CD4-positive, alpha-beta T cell treated with Interleukin-4 for 4 hours (primary cell): Measurements from ENCODE around the gene NKX2-3.

ENCODE experiments used
- DNase-seq: peaks from one replicate; pipeline ENCODE4 v3.0.0-alpha.2; 2020

NKX2-3 gene

DNA sequence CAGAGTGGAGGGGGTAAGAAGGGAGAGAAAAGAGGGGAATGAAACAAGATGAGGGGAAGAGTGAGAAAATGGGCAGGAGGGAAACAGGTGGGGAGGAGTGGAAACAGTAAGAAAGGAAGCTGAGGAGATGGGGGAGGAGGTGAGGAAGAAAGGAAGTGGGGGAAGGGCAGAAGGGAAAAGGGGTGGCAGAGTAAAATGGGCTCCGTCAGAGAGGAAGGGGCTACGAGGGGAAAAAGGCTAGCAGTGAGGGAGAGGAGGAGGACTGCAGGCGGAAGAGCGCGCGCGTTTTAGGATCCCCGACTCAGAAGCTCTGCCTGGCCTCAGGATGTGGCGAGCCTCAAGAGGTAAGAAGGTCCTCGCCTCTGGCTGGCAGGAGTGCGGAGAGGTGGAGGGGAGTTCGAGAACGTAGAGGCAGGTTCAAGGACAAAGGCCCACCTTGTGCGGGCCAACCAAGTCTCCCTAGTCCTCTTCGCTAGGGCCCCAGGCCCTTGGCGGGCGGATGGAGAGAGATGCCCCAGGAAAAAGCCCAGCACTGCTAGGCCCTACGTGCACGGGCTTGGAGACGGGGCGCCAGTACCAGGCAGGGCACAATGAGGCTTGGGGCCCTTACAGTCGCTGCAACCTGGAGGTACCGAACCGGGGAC, 5.8 kb upstream of the NKX2-3 start:
- no peak for DNase-seq

DNA sequence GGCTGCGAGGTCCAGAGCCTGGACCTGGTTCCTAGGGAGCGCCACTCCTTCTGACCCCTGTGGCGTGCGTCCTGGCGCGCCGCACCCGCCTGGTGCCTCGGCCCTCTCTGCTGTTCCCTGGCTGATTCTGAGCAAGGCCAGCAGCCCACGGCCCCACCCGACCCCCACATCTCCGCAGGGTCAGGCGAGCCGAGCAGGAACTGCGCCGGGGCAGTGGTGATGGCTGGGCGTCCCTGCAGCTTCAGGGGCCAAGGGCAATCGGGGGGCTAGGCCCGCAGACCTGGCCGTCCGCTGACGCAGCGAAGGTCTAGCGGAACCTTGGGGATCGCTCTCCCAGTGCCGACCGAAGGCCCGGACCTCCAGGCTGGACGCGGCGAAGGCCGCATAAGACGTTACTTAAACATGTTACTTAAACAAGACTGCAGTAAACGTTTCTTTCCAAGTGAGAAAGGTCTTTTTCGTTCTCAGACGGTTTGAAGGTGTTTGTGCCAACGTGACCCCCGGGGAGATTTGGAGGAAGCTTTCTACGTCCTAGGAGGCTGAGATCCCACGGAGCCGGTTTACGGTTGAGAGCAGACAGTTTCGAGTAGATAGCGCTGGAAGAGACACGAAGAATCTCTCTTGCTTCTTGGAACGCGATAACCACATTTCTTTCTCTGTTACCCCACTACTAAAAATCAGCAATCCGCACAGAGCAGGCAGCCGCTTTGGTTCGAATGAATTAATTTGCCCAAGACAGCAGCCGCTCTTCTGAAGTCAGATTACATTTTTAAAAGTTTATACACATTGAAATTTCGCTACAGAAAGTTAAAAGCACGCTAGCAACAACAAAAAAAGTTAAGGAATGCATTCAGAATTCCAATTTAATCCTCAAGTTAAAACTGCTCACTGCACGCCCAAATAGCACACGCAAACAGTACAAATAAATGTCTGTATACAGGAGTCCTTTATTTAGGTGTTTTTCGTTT, 4.9 kb upstream of the NKX2-3 start:
- no peak for DNase-seq

DNA sequence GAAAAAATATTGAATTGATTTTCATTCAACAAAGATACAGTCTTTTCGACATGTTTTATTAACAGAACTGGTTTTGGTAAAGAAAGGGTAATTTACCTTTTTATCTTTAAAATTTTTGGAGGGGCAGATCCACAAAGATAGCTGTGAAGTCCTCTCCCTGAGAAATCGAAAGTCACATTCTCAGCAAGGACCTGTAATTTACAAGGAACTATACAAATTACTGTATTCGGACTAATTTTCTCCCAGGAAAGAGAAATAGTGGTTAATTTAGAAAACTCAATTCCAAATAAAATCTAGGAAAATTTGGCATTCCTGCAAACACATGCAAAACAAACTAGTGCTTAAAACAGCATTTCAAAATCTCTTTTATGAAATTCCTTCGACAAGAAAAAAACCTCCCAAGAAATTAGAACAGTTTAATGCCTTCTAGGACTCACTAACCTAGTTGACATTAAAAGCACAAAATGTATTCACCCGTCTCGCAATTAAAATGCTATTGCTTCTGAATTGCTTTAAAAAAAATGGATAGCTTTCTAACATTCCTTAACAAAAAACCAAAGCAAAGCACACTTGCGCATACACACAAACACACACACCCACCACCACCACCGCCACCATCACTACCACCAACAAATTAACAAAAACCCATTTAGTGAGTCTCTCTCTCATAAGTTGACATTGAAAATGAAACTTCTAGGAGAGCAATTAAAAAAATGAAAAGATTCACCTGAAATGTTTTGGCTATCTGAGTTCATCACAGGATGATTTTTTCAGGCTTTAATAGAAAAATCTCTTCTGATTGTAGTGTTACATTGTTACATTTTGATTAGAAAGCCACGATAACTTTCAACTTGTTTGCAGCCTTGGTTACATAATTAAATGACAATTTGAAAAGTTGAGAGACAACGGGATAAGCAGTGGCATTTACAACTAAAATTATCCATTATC, 4.0 kb upstream of the NKX2-3 start:
- no peak for DNase-seq

DNA sequence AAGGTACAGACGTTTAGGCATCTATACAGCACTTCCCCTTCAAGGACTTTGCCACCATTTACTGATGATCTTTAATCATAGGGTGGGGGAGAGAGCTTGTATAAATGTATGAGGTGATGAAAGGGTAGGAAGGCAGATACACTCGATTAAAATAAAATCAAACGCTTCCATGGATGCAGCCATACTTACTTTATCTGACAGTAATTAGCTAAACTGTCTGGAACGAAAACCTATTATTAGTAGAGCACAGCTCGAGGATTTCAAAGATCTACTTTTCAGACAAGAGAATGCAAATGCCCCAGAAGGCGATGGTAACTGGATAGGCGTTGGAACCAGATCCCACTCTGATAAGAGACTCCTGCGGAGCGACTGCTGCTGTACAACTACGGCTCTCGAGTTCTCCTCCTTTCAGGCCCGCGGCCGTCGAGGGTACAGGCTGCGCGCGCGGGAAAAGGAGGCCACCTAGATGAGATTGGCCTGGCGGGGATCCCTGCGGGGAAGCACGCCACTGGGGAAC, 3.1 kb upstream of the NKX2-3 start:
- no peak for DNase-seq

DNA sequence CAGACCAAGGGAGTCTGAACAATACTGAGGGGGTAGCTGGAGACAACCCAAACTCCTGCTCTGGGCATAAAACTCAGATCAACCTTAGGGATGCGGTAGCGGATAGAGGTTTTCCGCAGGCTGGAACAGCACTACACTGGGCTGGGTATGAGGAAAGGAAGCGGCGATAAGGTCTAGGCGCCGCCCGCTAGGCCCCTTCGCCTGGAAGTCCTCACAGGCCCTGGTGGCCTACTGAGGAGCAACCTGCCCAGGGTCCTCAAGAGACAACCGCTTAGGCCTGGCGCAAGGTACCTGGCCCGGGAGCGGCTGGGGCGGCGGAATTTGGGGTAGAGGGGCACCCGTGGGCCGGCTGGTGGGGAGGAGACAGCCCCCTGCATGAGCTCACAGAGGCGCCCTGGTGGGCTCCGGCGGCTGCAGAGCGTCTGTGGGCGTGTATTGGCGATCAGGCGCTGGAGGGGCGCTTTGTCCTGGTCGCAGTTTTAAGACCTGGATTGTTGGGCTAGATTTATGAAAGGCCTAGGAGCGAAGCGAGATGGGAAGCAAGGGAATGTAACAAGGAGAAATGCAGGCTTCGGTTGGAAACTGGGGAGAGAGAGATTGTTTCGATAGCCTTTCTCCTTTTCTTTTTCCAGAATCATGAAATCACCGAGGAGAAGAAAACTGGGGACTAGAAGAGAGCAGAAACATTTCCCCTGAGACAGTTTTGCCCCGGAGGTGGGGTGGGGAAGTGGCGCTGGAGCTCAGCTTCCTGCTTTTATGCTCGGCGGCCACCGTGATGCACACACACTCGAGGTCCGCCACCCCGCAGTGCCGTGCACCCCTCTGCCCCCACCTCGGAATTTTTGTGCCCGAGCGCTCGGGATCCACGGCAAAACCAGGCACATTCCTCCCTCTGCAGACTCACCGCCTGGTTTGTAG, 2.4 kb upstream of the NKX2-3 start:
- no peak for DNase-seq

DNA sequence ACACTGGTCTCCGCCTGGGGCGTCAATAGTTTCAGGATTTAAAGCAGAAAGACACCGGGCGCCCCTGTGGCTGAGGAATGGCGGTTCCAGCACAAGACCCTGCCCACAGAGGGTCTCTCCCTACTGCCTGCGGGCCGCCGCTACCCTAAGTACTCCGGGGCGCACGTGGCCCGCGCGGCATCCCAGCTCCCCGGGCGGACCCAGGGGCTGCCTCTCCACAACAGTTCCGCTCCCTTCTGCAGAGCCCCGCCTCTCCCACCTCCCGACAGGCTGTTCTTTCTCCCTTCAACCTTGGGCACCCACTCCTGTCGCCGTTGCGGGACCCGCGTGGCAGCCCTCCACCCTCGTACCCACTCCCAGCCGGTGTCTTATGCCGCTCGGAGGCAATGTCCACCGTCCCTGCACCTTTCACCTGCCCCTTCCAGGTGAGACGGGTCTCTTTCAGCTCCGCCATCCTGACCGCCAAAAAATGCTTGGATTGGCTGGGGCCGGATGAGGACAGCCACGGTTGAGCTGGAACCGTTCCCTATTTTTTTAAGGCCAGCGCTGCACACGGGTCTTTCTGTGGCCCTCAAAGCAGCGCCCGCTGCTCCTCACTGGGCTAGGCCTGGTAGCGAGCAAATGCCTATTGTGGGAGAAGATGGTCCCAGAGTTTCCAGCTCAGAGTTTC, 1.6 kb upstream of the NKX2-3 start:
- DNase-seq = no peak

DNA sequence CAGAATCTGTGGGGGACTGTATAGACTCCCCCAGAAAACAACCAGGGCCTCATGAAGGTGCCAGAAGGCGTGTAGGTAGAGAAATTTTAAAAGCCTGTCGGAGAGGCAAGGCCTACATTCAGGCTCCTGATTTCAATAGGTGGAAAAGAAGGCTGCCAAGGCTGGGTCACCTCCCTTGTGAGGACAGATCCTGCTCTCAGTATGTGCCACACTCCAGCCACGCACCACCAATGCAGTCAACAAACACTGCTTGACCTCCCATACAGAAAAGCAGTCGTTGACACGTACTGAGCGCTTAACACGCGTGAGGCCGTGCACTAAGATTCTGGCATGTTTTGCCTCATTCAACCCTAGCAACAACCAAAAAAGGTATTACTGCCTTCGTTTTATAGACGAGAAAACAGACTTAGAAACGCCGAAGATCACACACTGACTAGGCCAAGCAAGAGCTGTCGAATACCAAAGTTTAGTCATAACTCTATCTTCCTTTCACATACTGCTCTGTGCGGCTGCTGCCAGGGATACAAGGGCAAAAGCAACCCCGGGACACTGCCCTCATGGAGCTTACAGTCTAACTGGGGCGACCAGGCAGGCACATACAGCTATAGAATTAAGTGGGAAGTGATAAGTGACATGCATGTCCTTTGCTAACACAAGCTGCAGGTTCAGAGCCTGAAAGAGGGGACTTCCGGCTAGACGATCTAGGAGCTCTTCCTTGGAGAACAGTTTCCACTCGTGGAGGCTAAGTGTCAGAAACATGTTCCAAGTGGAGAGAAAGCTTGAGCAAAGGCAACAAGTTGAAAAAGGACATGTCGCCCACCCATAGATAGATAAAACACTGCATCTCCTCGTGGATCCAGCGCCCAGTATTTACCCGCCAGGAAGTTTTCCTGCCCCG, 797 bp upstream of the NKX2-3 start:
- DNase-seq = no peak

DNA sequence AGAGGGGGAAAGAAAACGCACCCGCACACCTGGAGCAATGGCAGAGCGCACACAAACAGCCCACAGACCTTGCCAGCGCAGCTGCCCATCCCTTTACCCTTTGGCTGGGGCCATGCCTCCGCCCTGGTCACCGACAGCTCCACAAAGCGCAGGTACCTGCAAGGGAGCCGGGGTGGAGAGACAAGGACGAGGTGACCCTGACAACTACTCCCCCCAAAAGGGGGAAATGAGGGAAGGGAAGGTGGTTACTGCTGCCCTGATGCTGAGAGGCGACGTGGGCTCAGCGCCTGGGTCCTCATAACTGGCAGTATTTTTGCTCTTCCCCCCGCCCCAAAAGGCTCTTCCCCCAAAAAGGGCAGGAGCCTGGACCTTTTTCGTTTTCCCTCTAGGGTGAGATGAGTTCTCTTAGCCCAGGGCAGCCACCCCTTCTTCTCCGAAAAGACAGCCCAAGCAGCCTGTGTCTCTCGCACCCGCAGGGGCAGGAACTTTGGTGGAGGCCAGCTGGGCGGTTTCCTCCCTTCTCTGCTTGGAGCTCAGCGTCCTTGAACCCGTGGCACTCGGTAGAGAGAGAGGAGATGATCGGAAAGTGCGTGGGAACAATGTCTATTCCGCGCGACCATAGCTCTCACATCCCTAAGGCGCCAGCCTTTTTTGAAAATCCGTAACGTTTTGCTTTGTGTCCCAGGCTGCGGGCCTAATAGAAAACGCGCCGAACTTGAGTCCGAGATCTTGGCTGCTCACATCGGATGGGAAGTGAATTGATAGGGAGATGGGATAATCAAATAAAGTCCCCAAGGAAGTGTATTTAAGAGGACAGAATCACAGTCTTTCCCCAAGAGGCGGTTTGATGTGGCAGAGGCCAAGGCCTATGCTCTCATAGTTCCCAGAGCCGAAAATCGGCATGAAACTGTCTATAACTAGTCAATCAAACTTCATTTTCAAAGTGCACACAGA, 1.0 kb downstream of the NKX2-3 start:
- DNase-seq = no peak

DNA sequence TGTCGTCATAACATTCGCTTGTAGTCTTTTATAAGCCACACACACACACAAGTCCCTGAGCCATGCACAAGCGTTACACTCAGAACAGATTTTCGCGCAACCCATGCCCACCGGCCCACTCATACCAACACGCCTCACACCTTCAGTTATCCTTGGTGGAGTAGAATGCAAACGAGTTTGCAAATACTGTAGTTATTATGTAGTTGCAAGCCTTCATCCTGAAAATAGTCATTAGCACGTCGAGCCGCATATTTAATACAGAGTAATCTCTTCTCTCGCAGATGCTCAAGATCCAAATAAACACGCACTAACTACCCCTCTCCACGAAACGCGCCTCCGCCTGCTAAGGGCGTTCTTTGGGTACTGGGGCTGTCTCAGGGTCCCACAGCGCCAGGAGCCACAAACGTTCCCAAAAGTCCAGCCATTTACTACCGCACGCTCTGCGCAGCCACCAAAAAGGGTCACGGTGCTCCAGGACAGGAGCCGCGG, 1.8 kb downstream of the NKX2-3 start:
- no peak for DNase-seq

DNA sequence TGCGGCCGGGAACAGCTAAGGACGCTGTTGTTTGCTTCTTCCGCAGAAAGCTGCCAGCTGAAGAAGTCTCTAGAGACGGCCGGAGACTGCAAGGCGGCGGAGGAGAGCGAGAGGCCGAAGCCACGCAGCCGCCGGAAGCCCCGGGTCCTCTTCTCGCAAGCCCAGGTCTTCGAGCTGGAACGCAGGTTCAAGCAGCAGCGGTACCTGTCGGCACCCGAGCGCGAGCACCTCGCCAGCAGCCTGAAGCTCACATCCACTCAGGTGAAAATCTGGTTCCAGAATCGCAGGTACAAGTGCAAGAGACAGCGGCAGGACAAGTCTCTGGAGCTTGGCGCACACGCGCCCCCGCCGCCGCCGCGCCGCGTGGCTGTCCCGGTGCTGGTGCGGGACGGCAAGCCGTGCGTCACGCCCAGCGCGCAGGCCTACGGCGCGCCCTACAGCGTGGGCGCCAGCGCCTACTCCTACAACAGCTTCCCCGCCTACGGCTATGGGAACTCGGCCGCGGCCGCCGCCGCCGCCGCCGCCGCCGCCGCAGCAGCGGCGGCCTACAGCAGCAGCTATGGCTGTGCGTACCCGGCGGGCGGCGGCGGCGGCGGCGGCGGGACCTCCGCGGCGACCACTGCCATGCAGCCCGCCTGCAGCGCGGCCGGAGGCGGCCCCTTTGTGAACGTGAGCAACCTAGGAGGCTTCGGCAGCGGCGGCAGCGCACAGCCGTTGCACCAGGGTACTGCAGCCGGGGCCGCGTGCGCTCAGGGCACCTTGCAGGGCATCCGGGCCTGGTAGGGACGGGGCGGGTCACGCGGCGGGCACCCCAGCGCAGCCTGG, 2.4 kb downstream of the NKX2-3 start:
- no peak for DNase-seq

DNA sequence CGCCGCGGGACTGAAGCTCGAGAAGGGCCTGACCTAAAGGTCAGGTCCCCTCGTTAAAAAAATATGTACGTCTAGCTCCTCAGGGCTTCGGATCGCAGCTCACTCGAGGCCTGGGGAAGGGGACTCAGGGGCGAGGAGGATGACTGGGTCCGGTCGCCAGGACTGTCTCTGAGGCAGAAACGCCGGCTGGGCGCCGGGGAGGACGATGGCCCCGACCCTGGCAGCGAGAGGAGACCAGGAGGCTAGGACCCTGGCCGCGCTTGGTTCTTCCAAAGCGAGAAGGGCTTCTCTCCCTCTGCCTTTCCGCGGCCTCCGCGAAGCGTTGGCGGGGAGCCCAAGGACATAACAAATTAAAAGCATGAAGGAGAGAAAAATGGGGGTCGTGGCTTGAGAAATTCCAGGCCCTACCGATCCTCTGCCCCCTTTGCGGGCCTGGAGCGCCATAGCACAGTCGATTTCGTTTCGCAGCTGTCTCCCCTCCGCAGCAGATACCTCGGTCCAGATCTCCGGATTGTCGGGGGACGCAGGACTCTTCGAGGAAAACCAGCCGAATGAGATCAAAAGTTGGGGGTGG, 3.1 kb downstream of the NKX2-3 start:
- DNase-seq = no peak

DNA sequence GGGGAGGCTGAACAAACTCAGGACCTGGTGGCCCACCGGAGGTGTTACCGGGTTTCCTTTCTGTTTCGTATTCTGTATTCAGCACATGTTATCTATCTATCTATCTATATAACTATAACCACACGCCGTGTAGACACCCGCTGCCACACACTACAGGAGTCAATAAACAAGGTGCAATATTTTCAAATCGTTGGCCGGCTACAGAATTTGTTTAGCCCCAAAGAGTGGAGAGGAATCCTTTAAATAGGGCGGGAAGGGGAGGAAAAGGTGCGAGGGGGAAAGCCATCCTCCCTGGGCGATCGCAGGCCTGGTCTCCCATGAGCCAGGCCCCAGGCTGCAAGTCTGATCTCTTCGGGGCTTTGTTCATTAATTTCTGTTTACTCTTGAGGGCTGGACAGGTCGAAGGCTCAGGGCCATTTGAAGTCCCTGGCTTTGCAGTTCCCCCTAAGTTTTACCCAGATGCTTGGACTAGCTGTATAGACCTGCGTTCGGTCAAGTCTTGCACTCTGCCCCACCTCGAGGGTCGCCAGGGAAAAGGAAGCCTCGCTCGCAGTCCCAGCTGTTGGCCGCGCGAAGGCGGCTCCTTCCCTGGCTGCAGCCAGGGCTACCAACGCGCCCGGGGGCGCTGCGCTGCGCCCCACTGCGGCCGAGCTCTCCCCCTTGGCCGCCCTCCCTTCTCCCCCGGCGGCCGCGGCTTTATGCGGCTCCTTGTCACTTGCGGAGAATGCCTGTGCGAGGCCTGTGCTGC, 3.8 kb downstream of the NKX2-3 start:
- DNase-seq = no peak

DNA sequence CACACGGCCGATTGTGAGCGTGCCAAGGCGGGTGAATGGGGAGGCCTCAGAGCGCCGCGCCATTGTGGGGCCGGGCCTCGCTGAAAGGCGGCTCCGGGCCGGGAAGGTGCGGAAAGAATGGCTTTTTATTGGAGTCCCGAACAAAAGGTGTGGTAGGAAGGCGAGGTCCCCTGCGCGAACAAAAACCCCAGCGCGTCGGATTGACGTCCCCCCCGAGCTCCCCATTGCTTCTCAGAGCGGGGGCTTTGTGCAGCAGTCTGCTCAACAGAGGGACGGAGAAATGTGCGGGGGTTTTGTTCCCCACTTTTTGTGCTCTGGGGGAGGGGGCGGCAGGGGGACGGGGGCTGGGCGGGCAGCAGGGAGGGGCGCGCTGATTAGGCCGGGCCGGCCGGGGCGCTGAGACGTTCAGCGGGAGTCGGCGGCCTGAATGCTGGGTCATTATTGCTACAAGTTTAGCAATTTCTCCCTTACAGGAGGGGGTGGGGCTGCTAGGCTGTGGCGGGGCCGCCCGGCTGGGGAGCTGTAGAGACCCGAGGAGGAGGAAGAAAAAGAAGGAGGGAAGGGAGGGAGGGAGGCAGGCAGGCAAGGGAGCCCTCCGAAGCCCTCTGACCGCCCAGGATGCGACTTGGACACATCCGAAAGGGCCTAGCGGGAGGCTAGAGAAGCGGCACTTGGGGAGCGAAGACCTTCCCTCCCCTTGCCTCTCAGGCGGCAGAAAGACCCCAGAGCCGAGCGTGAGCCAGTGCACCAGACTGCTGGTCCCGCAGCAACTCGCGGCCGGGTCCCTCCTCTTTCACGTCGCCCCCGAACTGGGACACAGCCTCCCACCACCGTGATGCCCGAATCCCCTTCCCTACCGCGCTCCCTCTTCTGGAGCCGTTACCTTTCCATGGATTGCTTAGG, 4.6 kb downstream of the NKX2-3 start:
- DNase-seq = no peak

DNA sequence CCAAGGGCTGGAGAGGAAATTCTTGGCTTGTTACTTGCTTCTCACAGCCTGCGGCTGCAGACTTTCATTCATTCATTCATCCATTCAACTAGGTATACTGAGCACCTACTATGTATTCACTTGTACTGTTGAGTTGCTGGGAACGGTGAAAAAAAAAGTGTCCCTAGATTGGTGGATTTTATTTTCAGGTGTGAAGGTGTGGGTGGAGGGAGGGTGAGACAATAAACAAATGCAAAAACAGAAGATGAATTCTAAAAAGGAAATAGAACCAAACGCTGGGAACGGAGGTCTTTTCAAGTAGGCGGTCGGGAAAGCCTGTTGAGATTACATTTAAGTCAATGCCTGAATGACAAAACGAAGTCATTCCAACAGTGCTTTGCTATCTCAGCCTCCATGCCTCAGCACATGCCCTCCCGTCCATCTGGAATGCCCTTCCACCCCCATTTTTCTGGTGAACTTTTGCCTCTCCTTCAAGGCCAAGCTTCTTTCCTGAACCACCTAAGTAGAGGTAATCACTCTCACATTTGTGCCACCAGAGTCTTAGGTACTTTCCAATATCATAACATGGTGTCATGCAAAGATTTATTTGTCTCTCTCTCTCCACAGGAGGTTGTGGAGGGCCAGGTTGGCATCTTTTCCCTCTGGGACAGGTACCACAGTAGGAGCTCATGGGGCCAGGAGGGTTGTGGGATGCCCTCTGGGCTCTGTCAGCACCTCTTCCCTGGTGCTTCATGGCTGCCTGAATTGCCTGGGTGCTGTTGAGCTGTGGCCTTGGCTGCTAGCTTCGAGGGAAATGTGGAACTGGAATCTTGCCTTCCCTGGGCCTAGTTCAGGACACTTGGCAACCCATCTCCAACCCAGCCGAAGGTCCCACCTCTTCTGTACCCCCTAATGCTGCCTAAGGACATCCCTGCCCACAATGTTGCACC, 5.5 kb downstream of the NKX2-3 start:
- DNase-seq = no peak
